Renal pelvis (tissue), 3 donors: ENCODE measurements around the gene TMPRSS11D. TPM values are rescaled to one million over a fixed set of nuclear protein-coding genes. Genes with fewer than 3 reads are reported as not detected.

Experiments
- polyA plus RNA-seq, 3 donors: library from polyadenylated mRNA; unstranded; fragments of 120-200 nt; gene quantifications; one replicate each; pipeline ENCODE4 v1.2.1, GENCODE V29; 2013; ENCODE audit not compliant: insufficient read length in 3 of 3

TMPRSS11D gene
- polyA plus RNA-seq, 3 donors = 0.27 TPM; not detected in 2

Other genes with a start within 250 kb of the TMPRSS11D start
- gene UBA6, start 182.8 kb downstream of the TMPRSS11D start, polyA plus RNA-seq = 10 to 100 TPM; 51.9 to 67.9 (median 56.6) TPM
- gene GNRHR, start 129.6 kb downstream of the TMPRSS11D start, polyA plus RNA-seq = under 1 TPM; 0.48 to 0.99 (median 0.81) TPM
- gene TMPRSS11A, start 79.5 kb upstream of the TMPRSS11D start, polyA plus RNA-seq = under 1 TPM in 1 of 3 donors, not detected in 2; 0.17 TPM
- gene TMPRSS11F, start 245.9 kb upstream of the TMPRSS11D start, polyA plus RNA-seq = under 1 TPM in 2 of 3 donors, not detected in 1; 0.10 to 0.13 TPM